HG03095 (cell line): Measurements from ENCODE around the gene PACRG.
"Not testable (repeated sequence)": the region's sequence is repeated elsewhere in the genome, so short reads cannot be mapped to it uniquely, and the experiment has no call there.

Source experiments
- ATAC-seq: cut with Tn5 transposase; IDR thresholded peaks from one replicate; pipeline ENCODE4 v1.9.1; 2021; ENCODE audit warnings: moderate library complexity; ENCODE audit not compliant: unreplicated experiment

PACRG gene

GRCh38 chr6:162727322-162728182, at the start of gene PACRG, which contains the start of gene PRKN:
Gene PACRG (plus strand): TSS chr6:162727974.
Gene PRKN (minus strand): TSS chr6:162727766.
- ATAC-seq: peak; percentile 98

DNA sequence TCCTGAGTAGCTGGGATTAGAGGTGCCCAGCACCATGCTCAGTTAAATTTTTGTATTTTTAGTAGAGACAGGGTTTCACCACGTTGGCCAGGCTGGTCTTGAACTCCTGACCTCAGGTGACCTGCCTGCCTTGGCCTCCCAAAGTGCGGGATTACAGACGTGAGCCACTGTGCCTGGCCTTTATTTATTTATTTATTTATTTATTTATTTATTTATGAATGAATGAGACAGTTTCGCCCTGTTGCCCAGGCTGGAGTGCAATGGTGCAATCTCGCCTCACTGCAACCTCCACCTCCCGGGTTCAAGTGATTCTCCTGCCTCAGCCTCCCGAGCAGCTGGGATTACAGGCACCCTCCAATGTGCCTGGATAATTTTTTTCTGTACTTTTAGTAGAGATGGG, 48.9 kb upstream of the PACRG start:
- not testable (repeated sequence) for ATAC-seq

DNA sequence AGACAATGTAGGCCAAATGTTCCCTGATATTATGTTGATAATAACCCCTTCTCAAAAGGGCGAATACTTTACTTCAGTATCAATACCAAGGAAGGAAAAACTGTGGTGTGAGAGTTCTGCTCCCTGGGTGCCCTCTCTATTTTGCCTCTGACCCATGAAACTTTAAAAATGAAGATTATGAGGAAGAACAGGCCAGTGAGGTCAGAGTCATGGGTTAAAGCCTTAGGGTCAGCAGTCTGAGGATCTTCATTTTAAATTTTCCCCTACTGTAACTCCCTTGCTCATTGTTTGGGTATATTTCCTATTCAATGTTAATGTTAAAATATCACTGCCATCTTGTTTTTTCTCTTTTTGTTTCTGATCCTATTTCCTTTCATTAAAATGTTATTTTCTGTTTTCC, 48.1 kb upstream of the PACRG start:
- ATAC-seq: no peak

DNA sequence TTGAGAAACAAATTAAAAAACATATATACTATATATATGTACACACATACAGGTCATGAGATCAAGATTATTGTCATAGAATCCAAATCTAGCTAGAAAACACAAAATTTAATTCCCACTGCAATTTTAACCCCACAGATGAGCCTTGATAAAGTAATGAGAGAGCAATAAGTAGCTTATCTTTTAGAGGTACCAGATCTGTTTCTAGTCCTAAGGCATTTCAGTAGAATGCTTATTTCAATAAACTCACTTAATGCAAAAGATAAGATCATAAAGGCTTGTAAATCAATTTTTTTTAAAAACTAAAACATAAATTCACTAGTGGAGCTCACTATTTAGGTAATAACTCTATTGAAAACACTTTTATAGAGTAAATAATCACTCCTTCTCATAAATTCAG, 47.4 kb upstream of the PACRG start:
- ATAC-seq: no peak

DNA sequence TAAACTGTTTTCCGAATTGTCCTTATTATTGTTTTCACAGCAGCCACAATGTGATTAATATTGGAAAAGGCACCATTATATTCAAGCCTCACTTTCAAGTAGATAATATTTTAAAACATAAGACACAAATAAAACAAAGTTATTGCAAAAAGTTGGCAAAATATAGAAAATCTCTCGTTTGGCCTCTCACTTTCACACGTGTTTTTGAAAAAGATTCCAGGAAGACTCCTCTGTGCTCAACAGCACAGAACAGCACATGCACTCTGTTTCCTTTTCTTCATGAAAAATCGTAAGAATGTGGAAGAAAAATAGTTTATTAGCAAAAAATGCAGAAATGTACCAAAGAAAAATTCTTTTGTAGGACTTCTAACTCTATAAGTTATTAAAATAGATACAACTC, 46.9 kb upstream of the PACRG start:
- no peak for ATAC-seq

DNA sequence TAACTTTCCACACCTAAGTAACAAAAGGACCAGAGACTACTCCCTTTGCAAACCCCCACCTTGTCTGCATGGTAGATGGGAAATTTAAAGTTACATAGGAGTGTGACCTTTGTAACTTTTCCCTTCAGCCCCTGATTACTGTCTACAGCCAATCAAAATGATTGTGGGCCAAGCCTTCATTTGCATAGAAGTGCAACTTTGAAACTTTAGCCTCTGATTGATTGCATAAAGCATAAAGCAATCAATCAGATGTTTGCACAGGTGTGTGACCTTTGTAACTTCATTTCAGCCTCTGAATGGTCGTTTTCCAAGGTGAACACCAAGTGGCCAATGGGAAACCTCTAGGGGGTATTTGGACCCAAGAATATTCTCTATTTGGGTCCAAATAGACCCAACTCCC, 46.3 kb upstream of the PACRG start:
- no peak for ATAC-seq

- ATAC-seq: no peak
These were observed 44.6 kb upstream of the PACRG start for GRCh38 chr6:162683135-162683534.

DNA sequence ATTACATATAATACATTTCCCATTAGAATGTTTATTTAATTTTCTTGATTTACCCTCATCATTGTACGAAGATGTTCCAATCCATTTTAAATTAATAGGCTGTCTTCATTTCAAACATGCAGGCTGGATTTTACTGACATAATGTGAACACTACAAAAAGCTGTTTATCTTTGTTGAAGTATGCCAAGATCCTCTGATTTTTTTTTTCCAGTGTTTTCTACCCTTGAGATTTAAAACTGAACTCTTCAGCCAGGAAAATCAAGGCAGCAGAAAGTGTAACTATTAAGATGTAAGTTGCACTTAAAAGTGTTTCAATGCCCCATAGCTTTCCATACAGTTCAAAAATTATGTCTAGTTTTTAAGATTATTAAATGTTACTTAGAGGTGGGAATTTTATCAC, 43.7 kb upstream of the PACRG start:
- ATAC-seq: no peak

DNA sequence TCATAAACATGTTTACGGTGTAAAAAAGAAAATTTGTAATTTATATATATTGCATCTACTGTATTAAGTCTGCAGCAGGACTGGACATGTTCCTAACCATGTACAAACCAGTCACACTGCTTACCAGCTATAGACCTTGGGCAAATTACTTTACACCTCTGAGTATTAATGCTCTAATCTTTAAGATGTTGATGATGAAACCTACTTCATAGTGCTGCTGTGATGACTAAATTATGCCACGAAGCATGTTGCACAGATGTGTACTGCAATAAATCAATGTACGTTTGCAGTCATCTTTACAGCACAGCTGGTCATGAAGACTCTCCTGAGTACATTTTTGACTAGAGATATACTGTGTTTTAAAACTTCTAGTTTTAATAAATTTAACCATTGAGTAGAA, 42.8 kb upstream of the PACRG start:
- no peak for ATAC-seq

GRCh38 chr6:162685586-162685985, 42.2 kb upstream of the PACRG start:
- ATAC-seq: no peak

GRCh38 chr6:162688751-162689345, 38.9 kb upstream of the PACRG start:
- no peak for ATAC-seq

DNA sequence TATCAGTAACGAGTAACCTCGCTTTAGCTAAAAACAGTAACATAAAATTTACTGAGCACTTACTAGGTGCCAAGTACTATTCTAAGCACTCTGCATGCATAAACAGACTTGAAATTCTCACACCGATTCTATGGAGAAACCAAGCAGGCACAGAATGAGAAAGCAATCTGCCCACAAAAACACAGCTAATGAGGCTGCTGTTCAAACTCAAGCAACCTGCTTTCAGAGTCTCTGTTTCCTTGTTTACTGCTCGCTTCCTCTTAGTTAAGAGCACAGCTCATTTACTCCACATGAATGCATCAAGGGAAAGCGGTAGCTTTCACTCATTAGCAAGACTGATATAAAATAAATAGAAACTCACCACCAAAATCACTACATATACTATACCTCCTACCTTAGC, 37.6 kb upstream of the PACRG start:
- no peak for ATAC-seq

DNA sequence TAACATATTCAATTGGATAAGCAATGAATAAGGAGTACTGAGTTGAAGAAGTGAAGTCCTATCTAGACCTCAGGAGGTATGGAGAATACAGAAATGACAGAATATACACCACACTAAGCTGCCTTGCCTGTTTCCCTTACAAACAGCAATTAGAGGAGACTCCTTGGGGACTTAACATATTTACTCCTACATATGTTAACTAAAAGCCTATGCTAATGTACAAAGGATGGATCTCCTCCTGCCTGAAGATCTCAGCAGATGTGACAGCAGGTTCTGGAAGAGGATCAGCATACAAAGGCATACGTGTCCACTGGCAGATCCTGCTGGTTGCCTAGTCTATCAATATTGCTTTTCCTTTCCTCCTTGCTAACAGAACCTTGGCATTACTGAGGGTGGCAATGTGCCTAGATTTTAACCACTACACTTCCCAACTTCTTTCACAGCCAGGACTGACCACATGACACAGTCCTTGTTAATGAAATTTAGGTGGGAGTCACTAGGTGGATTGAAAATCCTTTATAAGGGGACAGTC, 29.8 kb upstream of the PACRG start:
- ATAC-seq: no peak

DNA sequence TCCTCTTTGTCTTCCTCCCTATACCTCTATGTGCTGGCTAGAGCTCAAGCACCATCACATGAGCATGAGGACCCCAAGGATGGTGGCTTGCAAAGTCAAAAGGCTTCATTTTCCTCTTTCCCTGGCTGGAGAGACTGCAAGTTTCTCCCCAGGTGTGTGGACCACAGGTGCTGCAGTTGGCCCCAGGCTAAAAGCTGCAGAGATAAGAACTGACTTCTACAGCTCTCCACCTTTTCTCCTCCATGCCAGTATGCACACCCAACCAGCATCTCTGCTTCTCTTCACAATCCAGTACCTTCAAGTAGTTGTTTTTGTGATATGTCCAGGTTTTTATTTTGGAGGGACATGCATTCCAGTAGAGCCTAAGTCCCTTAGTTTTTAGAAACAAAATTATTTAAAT, 29.3 kb upstream of the PACRG start:
- no peak for ATAC-seq

DNA sequence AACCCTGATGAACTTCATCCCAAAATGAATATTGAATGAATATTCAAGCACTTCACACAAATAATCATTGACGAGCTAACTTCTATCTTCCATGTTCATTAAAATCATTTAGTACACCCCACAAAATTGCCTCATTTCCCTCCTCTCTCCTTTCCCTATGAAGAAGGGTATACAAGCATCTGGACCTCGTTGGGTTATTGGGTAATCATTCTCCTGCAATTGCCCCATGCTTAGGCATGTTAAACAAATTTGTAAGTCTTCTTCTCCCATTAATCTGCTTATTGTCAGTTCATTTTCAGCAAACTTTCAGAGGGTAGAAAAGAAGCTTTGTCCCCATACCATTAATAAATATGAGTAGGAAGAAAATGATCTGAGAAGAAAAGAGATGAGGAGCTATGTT, 27.8 kb upstream of the PACRG start:
- ATAC-seq: no peak

- no peak for ATAC-seq
These were observed 26.8 kb upstream of the PACRG start for GRCh38 chr6:162700966-162701365.

GRCh38 chr6:162701551-162701950, 26.2 kb upstream of the PACRG start:
- ATAC-seq: no peak

DNA sequence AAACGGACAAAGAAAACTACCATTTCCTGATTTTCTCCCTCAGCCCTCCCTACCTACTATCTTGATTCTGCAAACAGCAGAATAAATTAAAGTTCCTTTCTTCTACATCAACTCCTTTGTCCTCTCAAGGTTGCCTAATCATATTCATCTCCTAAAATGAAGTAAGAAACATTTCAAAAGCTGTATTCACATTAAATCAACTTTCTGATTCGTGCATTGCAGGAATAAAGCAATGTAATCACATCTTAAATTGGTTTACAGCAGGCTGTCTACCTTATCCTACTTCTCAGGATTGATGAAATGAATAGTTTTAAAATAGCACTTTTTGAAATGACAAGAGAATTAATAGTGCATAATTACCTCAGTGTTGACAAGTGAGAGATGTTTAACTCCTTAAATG, 25.3 kb upstream of the PACRG start:
- no peak for ATAC-seq

DNA sequence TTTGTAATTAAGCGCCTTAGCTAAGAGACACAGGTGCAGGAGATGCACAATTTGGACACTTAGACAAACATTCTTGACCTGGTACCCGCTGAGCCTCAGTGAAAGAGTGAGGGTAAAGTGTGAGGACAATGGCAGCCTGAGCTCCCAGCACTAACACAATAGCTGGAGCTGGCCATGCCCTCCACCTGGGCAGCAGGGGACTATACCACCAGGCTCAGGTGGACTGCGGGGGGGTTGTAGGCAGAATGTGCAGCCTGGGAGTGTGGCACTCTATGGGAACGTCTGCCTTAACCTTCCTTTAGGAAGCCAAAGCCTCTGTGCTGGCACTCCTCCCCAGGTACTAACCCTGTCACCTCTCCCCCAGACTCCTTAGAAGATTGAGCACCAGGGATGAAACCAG, 23.8 kb upstream of the PACRG start:
- no peak for ATAC-seq

GRCh38 chr6:162705736-162706135, 22.0 kb upstream of the PACRG start:
- ATAC-seq: no peak

- no peak for ATAC-seq
These were observed 21.5 kb upstream of the PACRG start for GRCh38 chr6:162706232-162706631.

DNA sequence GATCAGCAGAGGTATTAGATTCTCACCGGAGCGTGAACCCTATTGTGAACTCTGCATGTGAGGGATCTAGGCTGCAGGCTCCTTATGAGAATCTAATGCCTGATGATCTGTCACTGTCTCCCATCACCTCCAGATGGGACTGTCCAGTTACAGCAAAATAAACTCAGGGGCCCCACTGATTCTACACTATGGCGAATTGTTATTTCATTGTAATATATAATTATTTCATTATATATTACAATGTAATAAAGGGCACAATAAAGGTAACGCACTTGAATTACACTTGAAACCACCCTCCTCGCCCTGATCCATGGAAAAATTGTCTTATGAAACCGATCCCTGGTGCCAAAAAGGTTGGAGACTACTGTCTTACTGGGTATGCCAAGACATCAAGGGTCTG, 18.8 kb upstream of the PACRG start:
- ATAC-seq: no peak
